Measurements from ENCODE around the gene CIDEC.

- TF ChIP-seq TFE3 (CRISPR knock-in tag; IDR thresholded peaks at IDR 0.05) (no peak), LEF1 (IDR thresholded peaks at IDR 0.05) (no peak), NFE2L1 (tag; IDR thresholded peaks at IDR 0.05; ENCODE audit: borderline replicate concordance, low read depth) (no peak), CTCF (IDR thresholded peaks at IDR 0.05 in 2 of 3, conservative IDR thresholded peaks at IDR 0.05 in 1 of 3; ENCODE audit: insufficient read depth in 2 of 3, low read depth in 1 of 3, low read length in 3 of 3) (no peak), ZNF561 (CRISPR knock-in tag; conservative IDR thresholded peaks at IDR 0.05) (no peak), PHF20 (IDR thresholded peaks at IDR 0.05; ENCODE audit: partially characterized antibody) (no peak), ZMIZ1 (IDR thresholded peaks at IDR 0.05; ENCODE audit: low read depth in 2 of 2, low read length in 2 of 2) (no peak), POLR2AphosphoS5 (IDR thresholded peaks at IDR 0.05; ENCODE audit: control insufficient read depth, insufficient read depth, low read depth, low read length) (no peak), ZNF311 (CRISPR knock-in tag; IDR thresholded peaks at IDR 0.05) (no peak), ZSCAN29 (IDR thresholded peaks at IDR 0.05) (no peak), BRCA1 (IDR thresholded peaks at IDR 0.05) (no peak), BRCA1 (CRISPR knock-in tag; IDR thresholded peaks at IDR 0.05) (no peak), TRIM25 (IDR thresholded peaks at IDR 0.05; ENCODE audit: borderline replicate concordance) (no peak)
These were observed 21.9 kb upstream of the CIDEC start for GRCh38 chr3:9901967-9902366.
